Endothelial cell of umbilical vein (primary cell): Measurements from ENCODE around the gene LTBP1. TPM values are rescaled to one million over a fixed set of nuclear protein-coding genes. Genes with fewer than 3 reads are reported as not detected.

ENCODE experiments used
- BruUV-seq: library from RNA; stranded (reverse); fragments of 400-500 nt; replicated peaks from 2 replicates; lab custom pipeline; 2021; lab: Mats Ljungman, UMichigan
- CTCF ChIA-PET: fragments of 300-600, 350-600 bp; sonication (Branson Sonifier 250); formaldehyde crosslinking; loops from one replicate; lab custom pipeline; 2021; ENCODE audit warnings: antibody characterized with exemption, inconsistent platforms; lab: Charles Lee
- POLR2A ChIA-PET: fragments of 300-600, 350-600 bp; sonication (Branson Sonifier 250); formaldehyde crosslinking; loops from one replicate; lab custom pipeline; 2021; ENCODE audit warnings: antibody characterized with exemption, inconsistent platforms; lab: Charles Lee
- DNase-seq: peaks from one replicate; pipeline ENCODE4 v3.0.0-alpha.2; 2011; ENCODE audit warnings: low read depth, low spot score
- FAIRE-seq: peaks from 2 replicates; lab custom pipeline; 2011; peaks lifted over from hg19 to GRCh38; lab: Jason Lieb, UNC
- H2AFZ ChIP-seq: 2 replicates; pipeline ENCODE4 v1.6.0; 2012; ENCODE audit warnings: low read depth, low read length, control low read depth, inconsistent platforms
- H3K27ac ChIP-seq: 2 replicates; pipeline ENCODE4 v1.5.1; 2011; ENCODE audit warnings: low read depth, mild to moderate bottlenecking, control low read depth, low read length, moderate library complexity; ENCODE audit not compliant: insufficient read depth
- H3K27me3 ChIP-seq, 2 experiments: 2 replicates each; pipeline versions ENCODE4 v1.6.0 to v1.6.1; 2011; ENCODE audit warnings: low read length in 2 of 2, mixed read lengths in 1 of 2; ENCODE audit not compliant: control insufficient read depth in 2 of 2, insufficient read depth in 2 of 2
- H3K36me3 ChIP-seq, 2 experiments: 2 replicates in 1 of 2; 3 replicates in 1 of 2; pipeline ENCODE4 v1.5.1; 2011; ENCODE audit warnings: low read length in 2 of 2, mild to moderate bottlenecking in 1 of 2, moderate library complexity in 1 of 2; ENCODE audit not compliant: control insufficient read depth in 2 of 2, insufficient read depth in 2 of 2; ENCODE audit errors: extremely low read depth in 1 of 2
- H3K4me1 ChIP-seq: 3 replicates; pipeline ENCODE4 v1.5.1; 2011; ENCODE audit warnings: mild to moderate bottlenecking, low read length; ENCODE audit not compliant: control insufficient read depth, insufficient read depth; ENCODE audit errors: extremely low read depth
- H3K4me2 ChIP-seq: 2 replicates; pipeline ENCODE4 v1.6.1; 2011; ENCODE audit warnings: low read length, control low read depth, mixed read lengths; ENCODE audit not compliant: insufficient read depth
- H3K4me3 ChIP-seq, 3 experiments: fragments of 200-600 bp in 1 of 3; sonication (generic), shearing (Covaris generic) in 1 of 3; replicated peaks in 1 of 3; 2 replicates each; pipeline ENCODE4 v1.5.1; 2011 to 2016; ENCODE audit warnings: control low read depth in 3 of 3, low read length in 3 of 3, mild to moderate bottlenecking in 2 of 3, inconsistent platforms in 1 of 3, low read depth in 1 of 3, moderate library complexity in 1 of 3; ENCODE audit not compliant: insufficient read depth in 1 of 3
- H3K79me2 ChIP-seq: 2 replicates; pipeline ENCODE4 v1.6.0; 2012; ENCODE audit warnings: low read length, inconsistent platforms; ENCODE audit not compliant: control insufficient read depth, insufficient read depth
- H3K9ac ChIP-seq: replicated peaks from 2 replicates; pipeline ENCODE3; 2011; ENCODE audit warnings: low read length, control low read depth; ENCODE audit not compliant: insufficient read depth; ENCODE audit errors: extremely low read depth
- H3K9me1 ChIP-seq: replicated peaks from 3 replicates; pipeline ENCODE4 v1.6.0; 2011; ENCODE audit warnings: mild to moderate bottlenecking, low read length; ENCODE audit not compliant: control insufficient read depth, insufficient read depth; ENCODE audit errors: extremely low read depth
- H3K9me3 ChIP-seq: replicated peaks from 2 replicates; pipeline ENCODE4 v1.5.1; 2012; ENCODE audit warnings: low read length, inconsistent platforms; ENCODE audit not compliant: control insufficient read depth, insufficient read depth
- H4K20me1 ChIP-seq: replicated peaks from 2 replicates; pipeline ENCODE3; 2011; ENCODE audit warnings: mild to moderate bottlenecking, low read length; ENCODE audit not compliant: control insufficient read depth, insufficient read depth; ENCODE audit errors: extremely low read depth
- CTCF ChIP-seq, 2 donors: IDR thresholded peaks; 1 replicate in 1 of 2; 2 replicates in 1 of 2; pipeline ENCODE4 v1.5.1; 2011; ENCODE audit warnings: low read length in 2 of 2, mild to moderate bottlenecking in 2 of 2, moderate library complexity in 2 of 2, control low read depth in 1 of 2, inconsistent platforms in 1 of 2, low read depth in 1 of 2; ENCODE audit not compliant: insufficient read depth in 1 of 2; ENCODE audit errors: extremely low read depth in 1 of 2
- EZH2 ChIP-seq: IDR thresholded peaks from 2 replicates; pipeline ENCODE4 v1.6.1; 2012; ENCODE audit warnings: borderline replicate concordance, low read depth, mild to moderate bottlenecking, moderate library complexity, low read length, inconsistent platforms; ENCODE audit not compliant: severe bottlenecking
- FOS ChIP-seq: IDR thresholded peaks from 2 replicates; pipeline ENCODE4 v1.6.1; 2011; ENCODE audit warnings: mild to moderate bottlenecking, low read length, moderate library complexity, borderline replicate concordance; ENCODE audit not compliant: insufficient read depth
- GATA2 ChIP-seq: IDR thresholded peaks from 2 replicates; pipeline ENCODE4 v1.7.0; 2011; ENCODE audit warnings: low read depth, mild to moderate bottlenecking, moderate library complexity, mixed read lengths, low read length; ENCODE audit not compliant: insufficient read length, insufficient read depth
- JUN ChIP-seq: IDR thresholded peaks from 2 replicates; pipeline ENCODE4 v1.6.1; 2011; ENCODE audit warnings: borderline replicate concordance, low read depth; ENCODE audit not compliant: insufficient read length, insufficient read depth
- MAX ChIP-seq: IDR thresholded peaks from 2 replicates; pipeline ENCODE4 v1.6.1; 2011; ENCODE audit not compliant: insufficient read depth, insufficient read length
- MYC ChIP-seq: IDR thresholded peaks from one replicate; pipeline ENCODE4 v1.6.1; 2011; ENCODE audit warnings: mild to moderate bottlenecking, low read depth, low read length
- POLR2A ChIP-seq: IDR thresholded peaks from 2 replicates; pipeline ENCODE4 v1.6.1; 2012; ENCODE audit warnings: low read depth, mild to moderate bottlenecking, control low read depth, low read length
- POLR2AphosphoS5 ChIP-seq: IDR thresholded peaks from 2 replicates; pipeline ENCODE4 v1.6.1; 2012; ENCODE audit warnings: low read depth, mild to moderate bottlenecking, control low read depth, low read length, moderate library complexity; ENCODE audit not compliant: insufficient read depth
- dilution Hi-C: fragments of 300-500 bp; cut with MboI; formaldehyde crosslinking; loops from one replicate; pipeline ENCODE4 v1.15.0; 2019; ENCODE audit warnings: low sequenced_read_pairs; ENCODE audit not compliant: extremely low pct_ligation_motif_present
- intact Hi-C: fragments of 100-400 bp; cut with micrococcal nuclease; formaldehyde crosslinking; loops from one replicate; pipeline ENCODE4 v1.10.0; 2022
- polyA plus RNA-seq, 4 experiments: library from polyadenylated mRNA; depleted of rRNA in 3 of 4; stranded (reverse) in 3 of 4; unstranded in 1 of 4; fragments of >200 nt; gene quantifications; 2 replicates each; pipeline versions ENCODE4 v1.2.1 to v1.2.3, GENCODE V29; 2011 to 2012; ENCODE audit warnings: missing spikeins in 1 of 4
- total RNA-seq: library from RNA; stranded (reverse); gene quantifications from 2 replicates; pipeline ENCODE4 v1.2.3, GENCODE V29; 2021

The LTBP1 gene
- total and polyA plus RNA-seq, 2 donors (not counting 3 experiments of a cell fraction or from before 2014, with no cell fraction given), result 57.4 to 68.2 TPM

GRCh38 chr2:32947076-32947483 lies 327 bp downstream of the LTBP1 start:
- ChIA-PET POLR2A (interaction anchor here (1.2 kb wide), 1 partner anchor 139 kb away, joined by 3 read pairs; no protein-coding TSS in a partner anchor), CTCF (interaction anchor here (0.7 to 3.0 kb wide), 11 partner anchors 20 to 449 kb away, joined by 3 to 13 read pairs (median 5); no protein-coding TSS in a partner anchor)
- peaks cover 9% of the 10 kb centered on the region for H3K79me2 ChIP-seq
- peak overlapping the region; percentile 77 for H2AFZ ChIP-seq
- no TSS peak for BruUV-seq
- no peaks in the 10 kb centered on the region for H3K36me3 ChIP-seq
- peak overlapping the region; percentile 72 for H3K9ac ChIP-seq
- H3K27me3 ChIP-seq, result no peaks in the 10 kb centered on the region
- DNase-seq (peak; percentile 23), FAIRE-seq (no peak)
- intact Hi-C loops (loop anchor here (1.0 to 5.0 kb wide), 5 partner anchors 125 to 636 kb away; no protein-coding TSS in a partner anchor), dilution Hi-C loops (no loop called here)
- H3K9me3 ChIP-seq, result no peaks in the 10 kb centered on the region
- peak overlapping the region; percentile 58 for H3K27ac ChIP-seq
- peaks cover 10% of the 10 kb centered on the region for H3K4me1 ChIP-seq
- peak overlapping the region; percentile 50 to 86 (median 55) for H3K4me3 ChIP-seq
- TF ChIP-seq POLR2AphosphoS5, result no peak
- no peak for TF ChIP-seq POLR2A
- TF ChIP-seq MYC, result no peak
- no peak for TF ChIP-seq CTCF (IDR thresholded peaks at IDR 0.05; ENCODE audit: extremely low read depth in 1 of 2, insufficient read depth in 1 of 2, low read depth in 1 of 2, low read length in 2 of 2)
- no peak for TF ChIP-seq MAX
- no peak for TF ChIP-seq JUN
- no peak for TF ChIP-seq EZH2
- no peak for TF ChIP-seq FOS
- TF ChIP-seq GATA2, result no peak
- H3K4me2 ChIP-seq, result peak overlapping the region; percentile 56
- no peaks in the 10 kb centered on the region for H4K20me1 ChIP-seq
- no peaks in the 10 kb centered on the region for H3K9me1 ChIP-seq
